Fibroblast of the aortic adventitia (primary cell): ENCODE results near the gene CNN2. TPM values are rescaled to one million over a fixed set of nuclear protein-coding genes. Genes with fewer than 3 reads are reported as not detected.

Source experiments
- DNase-seq: peaks from one replicate; pipeline ENCODE4 v3.0.0-alpha.2; 2010; ENCODE audit warnings: low read depth
- H3K4me3 ChIP-seq: 2 replicates; pipeline ENCODE4 v1.5.1; 2011; ENCODE audit warnings: low read depth, mild to moderate bottlenecking, control low read depth, low read length, moderate library complexity
- total RNA-seq: library from RNA; depleted of rRNA; stranded (reverse); fragments of >200 nt; gene quantifications from 2 replicates; pipeline ENCODE4 v1.2.3, GENCODE V29; 2012; ENCODE audit warnings: low replicate concordance
- TF ChIP-seq, protein P1 (sequence below): IDR thresholded peaks from 2 replicates; pipeline ENCODE4 v1.5.1; 2011; ENCODE audit warnings: mild to moderate bottlenecking, low read length, control low read depth, inconsistent platforms; ENCODE audit not compliant: insufficient read depth

CNN2 gene
- total RNA-seq, 1 donor: 96.0 TPM

DNA sequence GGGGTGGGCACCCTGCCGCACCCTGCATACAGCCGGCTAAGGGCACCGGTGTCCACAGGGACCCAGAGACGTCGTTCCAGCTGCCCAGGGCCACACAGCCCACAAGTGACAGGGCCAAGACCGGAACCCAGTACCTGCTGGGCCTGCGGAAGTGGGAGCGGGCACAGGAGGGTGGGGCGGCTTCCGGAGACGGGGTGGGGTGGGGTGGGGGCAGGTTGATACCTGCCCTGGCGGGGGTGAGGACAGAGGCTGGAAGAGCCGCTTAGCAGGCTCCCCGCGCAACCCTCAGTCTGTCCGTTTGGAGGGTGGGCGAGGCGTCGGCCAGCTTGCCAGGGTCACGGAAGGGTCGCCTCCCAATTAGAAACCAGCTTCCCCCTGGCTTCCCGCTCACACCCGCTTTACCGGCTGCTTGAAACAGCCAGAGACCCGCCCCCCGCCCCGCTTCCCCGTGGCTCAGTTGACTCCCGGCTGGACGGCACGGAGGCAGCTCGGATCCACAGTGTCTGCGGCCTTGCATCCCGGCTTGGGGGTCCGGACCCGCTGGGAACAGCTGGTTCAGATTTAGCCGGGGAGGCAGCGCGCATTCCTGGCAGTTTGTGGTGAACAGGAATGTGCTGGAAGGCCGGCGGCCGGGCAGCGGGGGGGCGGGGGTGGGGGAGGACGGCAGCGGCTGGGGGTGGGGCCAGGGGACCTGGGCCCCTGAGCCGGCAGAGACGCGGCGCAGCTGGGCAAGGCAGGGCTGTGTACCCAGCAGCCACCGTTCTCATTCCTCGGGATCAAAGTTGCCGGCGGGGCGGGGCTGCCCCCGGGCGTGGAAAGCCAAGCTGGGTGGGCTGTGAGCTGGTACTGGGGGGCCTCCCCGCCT, 1.9 kb downstream of the CNN2 start:
- peak overlapping the region; percentile 92 for H3K4me3 ChIP-seq
- peak; percentile 96 for DNase-seq
- TF ChIP-seq, protein P1, sequence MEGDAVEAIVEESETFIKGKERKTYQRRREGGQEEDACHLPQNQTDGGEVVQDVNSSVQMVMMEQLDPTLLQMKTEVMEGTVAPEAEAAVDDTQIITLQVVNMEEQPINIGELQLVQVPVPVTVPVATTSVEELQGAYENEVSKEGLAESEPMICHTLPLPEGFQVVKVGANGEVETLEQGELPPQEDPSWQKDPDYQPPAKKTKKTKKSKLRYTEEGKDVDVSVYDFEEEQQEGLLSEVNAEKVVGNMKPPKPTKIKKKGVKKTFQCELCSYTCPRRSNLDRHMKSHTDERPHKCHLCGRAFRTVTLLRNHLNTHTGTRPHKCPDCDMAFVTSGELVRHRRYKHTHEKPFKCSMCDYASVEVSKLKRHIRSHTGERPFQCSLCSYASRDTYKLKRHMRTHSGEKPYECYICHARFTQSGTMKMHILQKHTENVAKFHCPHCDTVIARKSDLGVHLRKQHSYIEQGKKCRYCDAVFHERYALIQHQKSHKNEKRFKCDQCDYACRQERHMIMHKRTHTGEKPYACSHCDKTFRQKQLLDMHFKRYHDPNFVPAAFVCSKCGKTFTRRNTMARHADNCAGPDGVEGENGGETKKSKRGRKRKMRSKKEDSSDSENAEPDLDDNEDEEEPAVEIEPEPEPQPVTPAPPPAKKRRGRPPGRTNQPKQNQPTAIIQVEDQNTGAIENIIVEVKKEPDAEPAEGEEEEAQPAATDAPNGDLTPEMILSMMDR: no peak

DNA sequence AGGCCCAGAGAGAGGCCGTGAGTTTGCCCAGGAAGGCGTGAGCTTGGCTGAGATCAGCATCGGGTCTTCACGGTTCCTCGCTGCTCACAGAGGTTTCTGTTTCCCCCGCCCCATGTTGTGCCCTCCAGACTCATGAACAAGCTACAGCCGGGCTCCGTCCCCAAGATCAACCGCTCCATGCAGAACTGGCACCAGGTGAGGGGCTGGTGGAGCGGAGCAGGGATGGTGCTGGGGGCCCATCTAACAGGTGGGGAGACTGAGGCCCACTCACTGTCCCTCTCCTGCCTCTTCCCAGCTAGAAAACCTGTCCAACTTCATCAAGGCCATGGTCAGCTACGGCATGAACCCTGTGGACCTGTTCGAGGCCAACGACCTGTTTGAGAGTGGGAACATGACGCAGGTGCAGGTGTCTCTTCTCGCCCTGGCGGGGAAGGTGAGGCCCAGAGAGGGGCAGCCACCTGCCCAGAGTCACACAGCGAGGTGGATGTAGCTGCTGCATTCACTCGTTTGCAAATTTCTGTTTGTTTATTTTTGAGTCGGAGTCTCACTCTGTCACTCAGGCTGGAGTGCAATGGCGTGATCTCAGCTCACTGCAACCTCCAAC, 6.0 kb downstream of the CNN2 start:
- H3K4me3 ChIP-seq: no peak overlapping the region

DNA sequence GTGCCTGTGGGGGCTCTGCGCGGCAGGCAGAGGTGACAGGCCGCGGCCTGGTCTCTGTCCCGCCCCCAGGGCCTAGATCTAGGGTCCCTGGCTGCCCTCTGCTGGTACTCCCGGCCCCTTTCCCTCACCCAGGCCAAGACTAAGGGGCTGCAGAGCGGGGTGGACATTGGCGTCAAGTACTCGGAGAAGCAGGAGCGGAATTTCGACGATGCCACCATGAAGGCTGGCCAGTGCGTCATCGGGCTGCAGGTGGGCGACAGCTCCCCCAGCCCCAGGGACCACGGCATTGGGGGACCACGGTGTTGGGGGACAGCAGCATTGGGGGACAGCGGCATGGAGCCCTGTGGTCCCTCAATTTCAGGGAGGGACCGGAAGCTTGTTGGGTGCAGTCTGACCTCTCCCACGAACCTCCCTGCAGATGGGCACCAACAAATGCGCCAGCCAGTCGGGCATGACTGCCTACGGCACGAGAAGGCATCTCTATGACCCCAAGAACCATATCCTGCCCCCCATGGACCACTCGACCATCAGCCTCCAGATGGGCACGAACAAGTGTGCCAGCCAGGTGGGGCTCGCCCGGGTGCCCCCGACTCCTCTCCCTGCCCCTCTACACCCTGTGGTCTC, 9.7 kb downstream of the CNN2 start:
- TF ChIP-seq, protein P1: no peak
- no peak overlapping the region for H3K4me3 ChIP-seq
- DNase-seq: no peak

More for the DNA sequence above, 6.0 kb downstream of the CNN2 start:
- TF ChIP-seq, protein P1: no peak
- no peak for DNase-seq

DNA sequence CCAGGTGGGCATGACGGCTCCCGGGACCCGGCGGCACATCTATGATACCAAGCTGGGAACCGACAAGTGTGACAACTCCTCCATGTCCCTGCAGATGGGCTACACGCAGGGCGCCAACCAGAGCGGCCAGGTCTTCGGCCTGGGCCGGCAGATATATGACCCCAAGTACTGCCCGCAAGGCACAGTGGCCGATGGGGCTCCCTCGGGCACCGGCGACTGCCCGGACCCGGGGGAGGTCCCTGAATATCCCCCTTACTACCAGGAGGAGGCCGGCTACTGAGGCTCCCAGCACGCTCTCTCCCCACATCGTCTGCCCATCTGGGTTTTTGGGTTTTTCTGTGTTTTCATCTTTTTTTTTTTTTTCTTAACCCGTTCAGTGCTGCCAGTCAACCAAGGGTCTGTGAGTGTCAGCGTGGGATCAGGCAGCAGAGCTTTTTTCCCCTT, 11.2 kb downstream of the CNN2 start:
- DNase-seq: no peak
- TF ChIP-seq, protein P1: no peak
- H3K4me3 ChIP-seq: no peak overlapping the region

DNA sequence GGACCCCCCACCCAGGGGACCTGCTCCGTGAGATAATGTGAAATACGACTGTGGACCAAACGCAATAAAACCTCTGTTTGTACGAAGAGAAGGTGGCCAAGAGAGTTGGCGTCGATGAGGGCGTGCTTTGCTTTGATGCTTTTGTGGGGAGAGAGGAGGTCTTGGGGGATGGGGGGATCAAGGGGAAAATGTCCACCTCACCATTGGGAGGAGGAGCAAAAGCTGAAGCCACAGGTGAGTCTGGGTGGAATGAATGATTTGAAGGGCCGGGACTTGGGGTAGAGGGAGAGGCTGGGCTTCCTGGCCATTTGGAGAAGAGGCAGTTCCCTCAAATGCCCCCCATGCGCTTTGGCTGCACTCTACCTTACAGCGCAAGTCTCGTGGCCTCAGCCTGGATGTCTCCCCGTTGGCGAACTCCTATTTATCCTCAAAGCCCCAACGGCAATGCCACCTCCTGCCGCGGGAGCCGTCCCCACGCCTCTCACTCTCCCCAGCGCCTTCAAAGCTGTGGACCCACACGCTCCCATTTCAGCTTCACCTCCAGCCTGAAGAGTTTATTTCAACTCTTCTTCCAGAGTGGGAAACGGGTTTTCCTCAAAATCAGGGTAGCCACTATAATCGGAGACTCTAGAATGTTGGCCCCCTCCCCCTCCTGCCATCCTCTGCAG, 12.7 kb downstream of the CNN2 start:
- no peak for DNase-seq
- H3K4me3 ChIP-seq: no peak overlapping the region
- TF ChIP-seq, protein P1: no peak

DNA sequence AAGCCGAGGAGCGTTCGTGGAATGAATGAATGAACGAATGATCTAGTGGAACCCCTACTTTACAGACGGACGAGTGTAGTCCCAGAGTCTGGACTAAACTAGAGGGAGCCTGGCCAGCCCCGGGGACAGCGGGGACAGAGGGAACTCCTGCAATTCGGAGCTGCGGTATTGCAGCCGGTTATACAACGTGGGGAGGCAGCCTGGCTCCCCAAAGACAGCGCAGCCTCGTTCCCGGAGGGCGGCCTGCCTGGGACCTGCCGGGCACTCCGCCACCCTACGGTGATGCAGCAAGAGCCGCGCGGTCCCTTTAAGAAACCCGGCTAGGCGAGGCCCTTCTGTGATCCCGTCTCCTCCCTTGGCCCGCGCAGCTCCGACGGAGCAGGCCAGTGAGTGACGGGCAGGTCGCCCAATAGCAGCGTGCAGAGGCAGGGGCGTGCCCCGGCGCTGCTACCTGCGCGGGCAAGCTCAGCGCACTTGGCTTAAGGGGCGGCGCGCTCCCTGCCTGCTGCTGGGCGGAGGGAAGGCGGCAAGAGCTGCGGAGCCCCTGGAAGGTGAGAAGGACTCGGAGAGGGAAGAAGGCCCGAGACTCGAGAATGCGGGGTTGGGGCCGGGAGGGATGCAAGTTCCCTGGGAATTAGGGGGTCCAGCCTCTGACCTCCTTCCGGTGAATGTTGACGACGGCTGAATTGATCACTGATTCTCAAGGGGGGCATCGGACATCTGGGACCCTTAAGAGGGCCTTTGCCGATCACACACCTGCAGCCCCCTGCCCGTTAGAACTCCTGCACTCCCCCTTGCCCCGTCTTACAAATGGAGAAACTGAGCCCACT, 13.5 kb downstream of the CNN2 start, which contains the start of gene ABCA7:
Gene ABCA7 (plus strand): TSS at position 462 of the 830 bp plus-strand sequence. CDS start 1,255 bp downstream, outside the sequence.
- TF ChIP-seq, protein P1: no peak
- DNase-seq: peak; percentile 97
- peak within 1 kb of the TSS; percentile 77 for H3K4me3 ChIP-seq
